ENCODE data around the gene SPRING1. TPM values are rescaled to one million over a fixed set of nuclear protein-coding genes. Genes with fewer than 3 reads are reported as not detected.
A peak's percentile ranks its signal among the peaks of the same experiment; 100 is the strongest.
"Not testable (repeated sequence)": the region's sequence is repeated elsewhere in the genome, so short reads cannot be mapped to it uniquely, and the experiment has no call there.

The SPRING1 gene
- 44.4 and 54.6 TPM in 2 replicates for total RNA-seq

- DNase-seq: peak; percentile 100
Measured at GRCh38 chr12:116737774-116738657, at the start of gene SPRING1, which contains the start of gene RNFT2. Gene SPRING1 (minus strand): TSS chr12:116738069. CDS start chr12:116737900, 169 bp downstream. Gene RNFT2 (plus strand): TSS chr12:116738315. CDS start chr12:116740498, 2,183 bp downstream.

DNA sequence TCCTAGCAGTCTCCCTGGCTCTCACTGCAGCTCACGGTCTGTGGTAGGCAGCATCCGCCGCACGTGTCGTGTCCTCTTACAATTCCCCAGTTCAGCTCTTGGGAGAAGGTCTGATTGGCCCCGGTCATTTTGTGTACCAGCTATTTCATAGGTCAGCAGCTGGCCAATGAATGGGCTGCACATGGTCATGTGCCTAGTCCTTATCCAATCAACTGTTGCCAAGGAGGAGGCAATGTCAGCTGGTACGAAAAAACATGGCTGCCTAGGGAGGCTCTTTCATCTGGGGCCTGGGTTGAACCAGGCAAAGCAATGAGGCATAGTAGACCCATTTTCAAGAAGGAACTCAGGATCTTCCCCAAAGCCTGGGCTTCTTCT is 46.4 kb upstream of the SPRING1 start:
- no peak for DNase-seq

GRCh38 chr12:116783525-116784237 is 45.8 kb upstream of the SPRING1 start:
- no peak for DNase-seq

GRCh38 chr12:116780942-116781341 is 43.1 kb upstream of the SPRING1 start:
- no peak for DNase-seq

- DNase-seq: no peak
Measured at GRCh38 chr12:116779597-116779996, 41.7 kb upstream of the SPRING1 start.

- no peak for DNase-seq
Measured at GRCh38 chr12:116777245-116777644, 39.4 kb upstream of the SPRING1 start.

DNA sequence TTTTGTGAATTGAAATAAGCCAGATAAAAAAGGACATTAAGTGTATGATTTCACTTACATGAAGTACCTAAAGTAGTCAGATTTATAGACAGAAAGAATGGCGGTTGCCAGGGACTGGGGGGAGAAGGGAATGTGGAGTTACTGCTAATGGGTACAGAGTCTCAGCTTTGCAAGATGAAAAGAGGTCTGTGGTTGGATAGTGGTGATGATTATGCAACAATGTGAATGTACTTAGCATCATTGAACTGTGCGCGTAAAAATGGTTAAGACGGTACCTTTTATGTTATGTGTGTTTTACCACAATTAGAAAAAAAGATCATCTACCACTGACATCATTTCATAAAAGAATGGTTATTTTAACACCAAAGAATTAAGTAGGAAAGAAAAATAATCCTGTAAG is 36.2 kb upstream of the SPRING1 start:
- DNase-seq: no peak

DNA sequence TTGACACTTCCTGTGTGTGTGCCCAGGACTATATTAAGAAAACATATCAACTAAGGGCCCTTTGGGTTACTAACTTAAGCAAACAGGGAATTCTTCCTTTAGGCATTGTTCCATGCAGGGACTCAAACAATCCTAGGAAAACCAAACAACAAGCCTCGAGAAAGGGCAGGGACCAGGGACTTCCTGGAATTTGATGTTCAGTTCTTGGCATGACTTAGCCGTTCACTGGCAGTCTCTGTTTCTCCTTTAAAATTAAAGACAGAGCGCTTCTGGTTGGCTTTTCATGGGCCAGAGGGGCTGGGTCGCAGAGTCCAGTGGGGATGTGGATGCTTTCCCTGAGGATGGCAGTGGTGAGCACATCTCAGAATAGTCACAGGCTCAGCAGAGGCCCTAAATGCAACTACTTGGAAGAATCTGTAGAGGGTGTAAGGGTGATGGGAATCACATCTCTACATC is 35.4 kb upstream of the SPRING1 start:
- DNase-seq: peak; percentile 90

GRCh38 chr12:116771651-116772050 is 33.8 kb upstream of the SPRING1 start:
- peak; percentile 75 for DNase-seq

GRCh38 chr12:116766746-116767145 is 28.9 kb upstream of the SPRING1 start:
- no peak for DNase-seq

DNA sequence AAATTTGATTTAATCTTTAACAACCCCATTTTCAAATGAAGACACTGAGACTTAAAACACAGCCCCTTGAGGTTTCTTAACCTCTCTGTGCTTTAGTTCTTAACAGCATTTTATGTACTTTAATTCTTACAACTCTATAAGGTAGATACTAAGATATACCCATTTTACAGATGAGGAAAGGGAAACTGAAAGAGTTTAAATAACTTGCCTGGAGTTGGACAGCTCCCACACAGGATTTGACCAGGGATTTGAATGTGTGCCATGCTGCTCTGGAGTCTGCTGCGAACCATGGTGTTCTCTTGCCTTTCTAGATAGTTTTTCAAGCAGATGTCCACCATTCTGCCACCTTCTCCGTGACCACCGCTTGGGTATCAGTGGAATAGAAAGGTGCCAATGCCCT is 28.4 kb upstream of the SPRING1 start:
- DNase-seq: no peak

DNA sequence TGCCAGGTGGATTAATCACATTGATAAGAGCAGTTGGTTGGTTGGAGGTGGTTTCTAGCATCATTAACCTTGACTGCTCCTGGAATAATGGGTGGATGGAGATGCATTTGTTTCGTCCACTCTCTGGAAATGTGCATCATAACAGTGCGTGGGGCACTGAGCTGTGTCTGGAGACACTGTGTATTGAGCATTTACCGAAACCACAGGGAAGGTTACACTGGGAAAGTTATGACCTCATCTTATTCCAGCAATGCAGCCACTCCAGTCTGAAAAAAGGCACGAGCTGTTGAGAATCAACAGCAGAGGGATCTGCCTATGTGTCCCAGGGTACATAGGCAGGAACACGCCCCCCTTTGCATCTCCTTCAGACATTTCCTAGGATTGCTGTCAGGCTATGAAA is 27.4 kb upstream of the SPRING1 start:
- DNase-seq: no peak

GRCh38 chr12:116761499-116761898 is 23.6 kb upstream of the SPRING1 start:
- DNase-seq: no peak

- no peak for DNase-seq
Measured at GRCh38 chr12:116760622-116761020, 22.8 kb upstream of the SPRING1 start.

GRCh38 chr12:116759783-116760621 is 22.1 kb upstream of the SPRING1 start:
- no peak for DNase-seq

GRCh38 chr12:116754783-116755182 is 16.9 kb upstream of the SPRING1 start:
- not testable (repeated sequence) for DNase-seq

DNA sequence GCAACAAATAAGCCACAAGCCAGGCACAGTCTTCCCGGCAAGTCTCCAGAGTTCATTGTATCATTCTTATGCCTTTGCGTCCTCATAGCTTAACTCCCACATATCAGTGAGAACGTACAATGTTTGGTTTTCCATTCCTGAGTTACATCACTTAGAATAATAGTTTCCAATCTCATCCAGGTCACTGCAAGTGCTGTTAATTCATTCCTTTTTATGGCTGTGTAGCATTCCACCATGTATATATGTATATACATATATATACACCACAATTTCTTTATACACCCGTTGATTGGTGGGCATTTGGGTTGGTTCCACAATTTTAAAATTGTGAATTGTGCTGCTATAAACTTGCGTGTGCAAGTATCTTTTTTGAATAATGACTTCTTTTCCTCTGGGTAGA is 16.2 kb upstream of the SPRING1 start:
- not testable (repeated sequence) for DNase-seq

GRCh38 chr12:116750298-116750697 is 12.4 kb upstream of the SPRING1 start:
- DNase-seq: no peak

GRCh38 chr12:116749884-116750283 is 12.0 kb upstream of the SPRING1 start:
- no peak for DNase-seq

- DNase-seq: no peak
Measured at GRCh38 chr12:116745554-116745953, 7.7 kb upstream of the SPRING1 start.

DNA sequence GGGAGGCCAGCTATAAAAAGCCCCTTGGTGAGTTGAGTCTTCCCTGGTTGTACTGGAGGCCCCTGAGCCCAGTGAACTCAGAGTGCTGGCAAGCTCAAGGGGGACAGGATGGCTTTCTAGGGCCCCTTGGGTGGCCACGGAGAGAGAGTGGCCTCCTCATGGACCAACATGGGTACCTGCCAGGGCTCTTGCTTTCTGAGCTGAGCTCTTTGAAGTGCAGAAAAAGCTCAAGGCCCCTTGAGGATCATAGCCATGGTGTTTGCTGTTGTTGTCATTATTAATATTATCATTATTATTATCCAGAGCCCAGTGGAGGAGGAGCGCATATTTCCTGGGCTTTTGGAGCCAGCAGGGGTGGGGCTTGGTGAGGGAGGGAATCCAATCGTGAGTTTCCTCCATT is 6.9 kb upstream of the SPRING1 start:
- DNase-seq: no peak

DNA sequence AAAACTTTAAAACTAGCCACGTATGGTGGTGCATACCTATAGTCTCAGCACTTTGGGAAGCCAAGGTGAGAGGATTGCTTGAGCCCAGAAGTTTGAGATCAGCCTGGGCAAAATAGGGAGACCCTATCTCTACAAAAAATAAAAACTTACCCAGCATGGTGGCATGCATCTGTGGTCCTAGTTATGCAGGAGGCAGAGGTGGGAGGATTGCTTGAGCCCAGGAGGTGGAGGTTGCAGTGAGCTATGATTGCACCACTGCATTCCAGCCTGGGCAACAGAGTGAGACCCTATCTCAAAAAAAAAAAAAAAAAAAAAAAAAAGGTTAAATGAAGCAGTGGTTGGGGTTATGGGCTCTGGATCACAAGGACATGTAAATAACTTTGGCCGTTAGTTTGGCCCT is 4.9 kb upstream of the SPRING1 start:
- DNase-seq: not testable (repeated sequence)

DNA sequence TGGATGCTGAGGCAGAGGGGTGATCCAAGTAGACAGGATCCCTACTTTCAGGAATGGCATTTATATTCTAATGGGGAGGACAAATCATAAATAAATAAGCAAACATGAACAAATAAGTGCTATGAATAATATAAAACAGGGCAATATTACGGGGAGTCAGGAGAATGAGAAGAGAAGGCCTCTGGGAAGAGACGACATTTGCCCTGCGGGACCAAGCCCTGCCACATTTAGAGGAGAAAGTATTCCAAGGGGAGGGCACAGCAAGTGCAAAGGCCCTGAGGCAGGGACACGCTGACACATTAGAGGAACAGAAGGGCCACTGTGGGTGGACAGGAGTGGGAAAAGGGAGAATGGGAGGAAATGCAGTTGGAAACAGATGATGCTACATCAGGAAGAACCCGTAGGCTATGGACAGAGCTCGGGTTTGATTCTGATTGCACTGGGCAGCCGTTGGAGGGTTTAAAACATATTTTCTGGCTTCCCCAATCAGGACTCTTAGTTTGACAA is 1.6 kb upstream of the SPRING1 start:
- no peak for DNase-seq

Data from dermis blood vessel endothelial cell (primary cell).